Bronchus fibroblast of lung (primary cell): ENCODE results near the gene SORD. TPM values are rescaled to one million over a fixed set of nuclear protein-coding genes. Genes with fewer than 3 reads are reported as not detected.

Experiments used
- total RNA-seq: library from RNA; depleted of rRNA; stranded (reverse); fragments of >200 nt; gene quantifications from 2 replicates; pipeline ENCODE4 v1.2.3, GENCODE V29; 2015

Gene SORD
- total RNA-seq = 28.1 and 30.8 TPM in 2 replicates

GRCh38 chr15:45022871-45023658, at the start of gene SORD:
Gene SORD, plus strand, starts transcription at chr15:45023195. Its CDS starts 89 bp downstream, at chr15:45023284.

DNA sequence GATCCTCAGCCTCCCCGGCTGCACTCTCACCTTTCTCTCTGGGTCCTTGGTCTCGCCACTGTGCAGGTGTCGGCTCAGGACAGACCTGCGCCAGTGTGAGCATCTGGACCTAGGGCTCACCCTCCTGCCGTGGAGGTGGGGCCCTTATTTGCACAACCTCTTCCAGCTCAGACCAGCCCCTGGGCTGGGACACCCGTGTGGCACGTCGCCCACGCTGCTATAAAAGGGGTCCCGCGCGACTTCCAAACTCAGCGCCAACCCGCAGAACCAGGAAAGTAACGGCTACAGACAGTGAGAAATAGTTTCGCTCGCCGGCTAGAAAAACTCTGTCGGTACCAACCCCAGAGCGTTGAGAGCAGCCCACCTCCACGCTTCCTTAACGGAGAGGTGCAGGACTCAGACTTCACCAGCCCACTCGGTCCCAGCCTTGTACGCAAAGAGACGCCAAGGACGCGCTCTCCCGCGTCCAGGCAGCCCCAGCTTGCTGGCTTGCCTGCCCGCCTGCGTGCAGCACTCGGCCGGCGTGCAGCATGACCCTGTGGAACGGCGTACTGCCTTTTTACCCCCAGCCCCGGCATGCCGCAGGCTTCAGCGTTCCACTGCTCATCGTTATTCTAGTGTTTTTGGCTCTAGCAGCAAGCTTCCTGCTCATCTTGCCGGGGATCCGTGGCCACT, 91.2 kb downstream of the SORD start, which contains the start of the genes DUOX2 and DUOXA2:
Gene DUOX2, minus strand, starts transcription at position 97 of the 675 bp plus-strand sequence. CDS start 761 bp downstream, outside the sequence.
Gene DUOXA2, plus strand, starts transcription at position 251 of the 675 bp plus-strand sequence. Its CDS starts 280 bp downstream, at position 531.

Other genes with a start within 250 kb of the SORD start
- not detected in 2 replicates for gene TERB2, start 66.5 kb upstream of the SORD start, total RNA-seq
- gene DUOX2, start 91.0 kb downstream of the SORD start, total RNA-seq = not detected in 2 replicates
- gene DUOXA2, start 91.1 kb downstream of the SORD start, total RNA-seq = not detected in 2 replicates
- gene DUOXA1, start 106.7 kb downstream of the SORD start, total RNA-seq = 0.50 TPM in 1 of 2 replicates, not detected in the other
- under 0.01 TPM in 1 of 2 replicates, not detected in the other for gene DUOX1, start 106.8 kb downstream of the SORD start, total RNA-seq
- 1.3 and 3.0 TPM in 2 replicates for gene SHF, start 164.8 kb downstream of the SORD start, total RNA-seq
- not detected in 2 replicates for gene SLC28A2, start 229.0 kb downstream of the SORD start, total RNA-seq